ENCODE results near the gene S100A1.

The S100A1 gene

GRCh38 chr1:153612111-153612754, 16.0 kb upstream of the S100A1 start:
- Histone ChIP-seq H3K4me1 (ENCODE audit: insufficient read depth, poor library complexity, severe bottlenecking) (peaks cover 40% of the 10 kb centered on the region), H3K36me3 (ENCODE audit: low read depth) (peaks cover 41% of the 10 kb centered on the region), H3K27ac (ENCODE audit: poor library complexity, severe bottlenecking) (peak overlapping the region; percentile 98), H3K4me3 (ENCODE audit: severe bottlenecking) (peak overlapping the region; percentile 66), H3K27me3 (ENCODE audit: insufficient read depth, poor library complexity, severe bottlenecking) (no peaks in the 10 kb centered on the region), H3K9me3 (ENCODE audit: severe bottlenecking) (no peaks in the 10 kb centered on the region)
- DNase-seq (ENCODE audit: low spot score) (no peak), ATAC-seq (ENCODE audit: low read depth) (no peak)
- TF ChIP-seq CTCF (IDR thresholded peaks at IDR 0.05; ENCODE audit: poor library complexity, severe bottlenecking) = no peak

- Histone ChIP-seq H3K4me3 (ENCODE audit: severe bottlenecking) (peak within 1 kb of the TSS; percentile 66), H3K9me3 (ENCODE audit: severe bottlenecking) (no peaks in the 10 kb centered on the region), H3K36me3 (ENCODE audit: low read depth) (peaks cover 35% of the 10 kb centered on the region), H3K4me1 (ENCODE audit: insufficient read depth, poor library complexity, severe bottlenecking) (peaks cover 42% of the 10 kb centered on the region), H3K27me3 (ENCODE audit: insufficient read depth, poor library complexity, severe bottlenecking) (no peaks in the 10 kb centered on the region), H3K27ac (ENCODE audit: poor library complexity, severe bottlenecking) (peak within 1 kb of the TSS; percentile 98)
- TF ChIP-seq CTCF (IDR thresholded peaks at IDR 0.05; ENCODE audit: poor library complexity, severe bottlenecking) = no peak
- DNase-seq (ENCODE audit: low spot score) (peak; percentile 89), ATAC-seq (ENCODE audit: low read depth) (peak; percentile 50)
These were observed 15.4 kb upstream of the S100A1 start, which contains the start of gene S100A16 for GRCh38 chr1:153612755-153613331. Gene S100A16, minus strand, starts transcription at chr1:153613137. Its CDS starts 4,986 bp downstream, at chr1:153608151.

- peaks cover 39% of the 10 kb centered on the region for H3K4me1 ChIP-seq (ENCODE audit: insufficient read depth, poor library complexity, severe bottlenecking)
- no peaks in the 10 kb centered on the region for H3K27me3 ChIP-seq (ENCODE audit: insufficient read depth, poor library complexity, severe bottlenecking)
- no peak for TF ChIP-seq CTCF (IDR thresholded peaks at IDR 0.05; ENCODE audit: poor library complexity, severe bottlenecking)
- peaks cover 31% of the 10 kb centered on the region for H3K36me3 ChIP-seq (ENCODE audit: low read depth)
- DNase-seq (ENCODE audit: low spot score) = no peak
- H3K4me3 ChIP-seq (ENCODE audit: severe bottlenecking) = peak overlapping the region; percentile 66
- H3K27ac ChIP-seq (ENCODE audit: poor library complexity, severe bottlenecking) = peak overlapping the region; percentile 98
- peak; percentile 1 for ATAC-seq (ENCODE audit: low read depth)
- no peaks in the 10 kb centered on the region for H3K9me3 ChIP-seq (ENCODE audit: severe bottlenecking)
These were observed 14.8 kb upstream of the S100A1 start for GRCh38 chr1:153613406-153613805.

- Histone ChIP-seq H3K4me1 (ENCODE audit: insufficient read depth, poor library complexity, severe bottlenecking) (peaks cover 38% of the 10 kb centered on the region), H3K27me3 (ENCODE audit: insufficient read depth, poor library complexity, severe bottlenecking) (no peaks in the 10 kb centered on the region), H3K27ac (ENCODE audit: poor library complexity, severe bottlenecking) (peak overlapping the region; percentile 98), H3K36me3 (ENCODE audit: low read depth) (peaks cover 30% of the 10 kb centered on the region), H3K4me3 (ENCODE audit: severe bottlenecking) (peak overlapping the region; percentile 49), H3K9me3 (ENCODE audit: severe bottlenecking) (no peaks in the 10 kb centered on the region)
- no peak for ATAC-seq (ENCODE audit: low read depth)
- DNase-seq (ENCODE audit: low spot score) = no peak
- no peak for TF ChIP-seq CTCF (IDR thresholded peaks at IDR 0.05; ENCODE audit: poor library complexity, severe bottlenecking)
These were observed 13.9 kb upstream of the S100A1 start for GRCh38 chr1:153614189-153614900.
